Small intestine (tissue), 7 donors: Measurements from ENCODE around the gene KTN1. TPM values are rescaled to one million over a fixed set of nuclear protein-coding genes. Genes with fewer than 3 reads are reported as not detected.

Source experiments
- DNase-seq, 2 donors: peaks; one replicate each; pipeline versions ENCODE4 v3.0.0 to v3.0.0-alpha.2; 2013
- FAIRE-seq: peaks from 2 replicates; lab custom pipeline; 2012; peaks lifted over from hg19 to GRCh38; lab: Jason Lieb, UNC
- H3K27ac ChIP-seq, 3 donors: one replicate each; pipeline ENCODE4 v1.5.1; 2013; ENCODE audit warnings: low read length in 2 of 3, mild to moderate bottlenecking in 2 of 3, control low read depth in 1 of 3, inconsistent platforms in 1 of 3, low read depth in 1 of 3, moderate library complexity in 1 of 3
- H3K27me3 ChIP-seq, 3 donors: one replicate each; pipeline ENCODE4 v1.6.1; 2013; ENCODE audit warnings: low read length in 3 of 3, inconsistent platforms in 1 of 3; ENCODE audit not compliant: control insufficient read depth in 3 of 3, insufficient read depth in 3 of 3
- H3K36me3 ChIP-seq, 3 donors: one replicate each; pipeline ENCODE4 v1.6.1; 2013; ENCODE audit warnings: low read length in 3 of 3, inconsistent platforms in 1 of 3, low read depth in 1 of 3, mild to moderate bottlenecking in 1 of 3, moderate library complexity in 1 of 3; ENCODE audit not compliant: control insufficient read depth in 3 of 3, insufficient read depth in 2 of 3
- H3K4me1 ChIP-seq, 3 donors: one replicate each; pipeline ENCODE4 v1.6.1; 2013; ENCODE audit warnings: low read length in 2 of 3, inconsistent platforms in 1 of 3, low read depth in 1 of 3, mild to moderate bottlenecking in 1 of 3, moderate library complexity in 1 of 3; ENCODE audit not compliant: control insufficient read depth in 3 of 3, insufficient read depth in 2 of 3
- H3K4me3 ChIP-seq, 3 donors: one replicate each; pipeline ENCODE4 v1.5.1; 2013; ENCODE audit warnings: low read length in 3 of 3, control low read depth in 1 of 3, inconsistent platforms in 1 of 3, low read depth in 1 of 3, mild to moderate bottlenecking in 1 of 3, moderate library complexity in 1 of 3
- H3K9me3 ChIP-seq, 2 donors: one replicate each; pipeline ENCODE4 v1.6.1; 2013; ENCODE audit warnings: low read depth in 1 of 2, low read length in 1 of 2; ENCODE audit not compliant: control insufficient read depth in 2 of 2, insufficient read depth in 1 of 2
- WGBS, 3 donors: extraction: QIAGEN DNeasy Blood & Tissue Kit; methylation state at CpG; one replicate each; pipeline ENCODE4 v1.1.7; 2013; 5-methylcytosine and 5-hydroxymethylcytosine counted together
- polyA plus RNA-seq, 4 donors: library from polyadenylated mRNA; stranded (reverse) in 3 of 4; unstranded in 1 of 4; fragments of 200-250 nt in 3 of 4; fragments of 120-200 nt in 1 of 4; gene quantifications; one replicate each; pipeline versions ENCODE4 v1.2.1 to v1.2.3, GENCODE V29; 2013
- donor health status: healthy with polysubstance abuse.
- donor health status: control.
- donor health status: control.
- donor health status: Bipolar disorder and iron deficiency.
- donor health status: healthy.

KTN1 gene
- polyA plus RNA-seq, 4 donors = 42.9 to 103 (median 67.8) TPM

- no peak overlapping the region for H3K27ac ChIP-seq
- no peaks in the 10 kb centered on the region for H3K9me3 ChIP-seq
- DNase-seq = no peak
- H3K27me3 ChIP-seq = no peaks in the 10 kb centered on the region
- no peak for FAIRE-seq
- H3K4me3 ChIP-seq = no peak overlapping the region
- H3K4me1 ChIP-seq = peaks cover 0 to 11% (median 0%) of the 10 kb centered on the region in 3 donors
- WGBS, 3 donors = 73 to 80% (median 76%) methylated on average over 3 of the region's 3 CpGs
- H3K36me3 ChIP-seq = peaks cover 0 to 3% (median 0%) of the 10 kb centered on the region in 3 donors
Observed at GRCh38 chr14:55607386-55607785, 27.4 kb downstream of the KTN1 start.

DNA sequence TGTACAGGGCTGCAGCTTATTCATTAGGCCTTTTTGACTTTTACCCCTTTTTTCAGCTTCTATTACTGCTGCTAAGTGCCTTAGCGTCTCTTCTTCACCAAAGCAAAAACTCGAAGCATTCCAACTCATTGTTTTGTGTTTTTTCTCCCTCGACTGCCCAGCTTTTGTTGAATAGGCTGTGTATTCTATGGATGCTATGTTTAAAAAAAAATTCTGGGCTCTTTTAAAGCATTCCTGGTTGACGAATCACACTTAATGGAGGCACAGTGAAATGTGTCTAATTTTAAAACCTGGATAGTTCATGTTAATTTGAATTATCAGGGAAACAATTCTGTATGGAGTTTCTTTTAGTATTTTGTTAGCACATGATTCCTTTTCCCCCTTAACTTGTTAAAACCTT, 29.7 kb downstream of the KTN1 start:
- no peak for DNase-seq
- Histone ChIP-seq H3K36me3 (peaks cover 0 to 5% (median 0%) of the 10 kb centered on the region in 3 donors), H3K27me3 (no peaks in the 10 kb centered on the region), H3K9me3 (no peaks in the 10 kb centered on the region), H3K4me3 (no peak overlapping the region), H3K27ac (no peak overlapping the region), H3K4me1 (peaks cover 0 to 4% (median 0%) of the 10 kb centered on the region in 3 donors)
- FAIRE-seq = no peak
- 64 to 82% (median 74%) methylated on average over 4 of the region's 4 CpGs for WGBS, 3 donors

GRCh38 chr14:55610713-55611370, 30.8 kb downstream of the KTN1 start:
- no peak overlapping the region for H3K4me3 ChIP-seq
- H3K36me3 ChIP-seq = peaks cover 0 to 7% (median 1%) of the 10 kb centered on the region in 3 donors
- DNase-seq (no peak), FAIRE-seq (no peak)
- no peaks in the 10 kb centered on the region for H3K9me3 ChIP-seq
- H3K27me3 ChIP-seq = no peaks in the 10 kb centered on the region
- H3K27ac ChIP-seq = no peak overlapping the region
- WGBS, 3 donors = 90 to 95% (median 94%) methylated on average over 12 of the region's 12 CpGs
- H3K4me1 ChIP-seq = peaks cover 0 to 4% (median 0%) of the 10 kb centered on the region in 3 donors

GRCh38 chr14:55611859-55612258, 31.9 kb downstream of the KTN1 start:
- DNase-seq = no peak
- H3K9me3 ChIP-seq = no peaks in the 10 kb centered on the region
- peak; percentile 10 for FAIRE-seq
- H3K4me3 ChIP-seq = no peak overlapping the region
- H3K36me3 ChIP-seq = peaks cover 0 to 9% (median 4%) of the 10 kb centered on the region in 3 donors
- no peaks in the 10 kb centered on the region for H3K27me3 ChIP-seq
- peaks cover 0 to 4% (median 0%) of the 10 kb centered on the region in 3 donors for H3K4me1 ChIP-seq
- H3K27ac ChIP-seq = no peak overlapping the region

DNA sequence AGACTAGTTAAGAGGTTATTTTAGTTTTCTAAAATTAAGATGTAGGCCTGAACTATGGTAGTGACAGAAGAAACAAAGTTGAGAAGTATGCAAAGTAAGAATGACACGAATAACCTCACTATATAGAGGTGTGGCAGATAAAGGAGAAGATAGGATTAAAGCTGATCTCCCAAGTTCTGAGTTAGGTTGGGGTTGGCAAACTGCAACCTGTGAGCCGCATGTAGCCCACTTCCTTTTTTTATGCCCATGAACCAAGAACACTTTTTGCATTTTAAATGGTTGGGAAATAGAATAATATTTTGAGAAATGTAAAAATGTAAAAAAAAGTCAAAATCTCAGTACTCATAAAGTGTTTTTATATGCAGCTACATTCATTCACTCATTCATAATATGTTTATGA, 34.3 kb downstream of the KTN1 start:
- H3K4me3 ChIP-seq = no peak overlapping the region
- H3K36me3 ChIP-seq = peaks cover 2 to 12% (median 4%) of the 10 kb centered on the region in 3 donors
- 85 to 96% (median 88%) methylated on average over 2 of the region's 2 CpGs for WGBS, 3 donors
- DNase-seq (no peak), FAIRE-seq (no peak)
- H3K4me1 ChIP-seq = no peaks in the 10 kb centered on the region
- no peaks in the 10 kb centered on the region for H3K9me3 ChIP-seq
- H3K27ac ChIP-seq = no peak overlapping the region
- no peaks in the 10 kb centered on the region for H3K27me3 ChIP-seq

GRCh38 chr14:55620277-55620676, 40.3 kb downstream of the KTN1 start:
- DNase-seq (no peak), FAIRE-seq (no peak)
- Histone ChIP-seq H3K36me3 (peaks cover 21 to 25% (median 21%) of the 10 kb centered on the region in 3 donors), H3K4me3 (no peak overlapping the region), H3K4me1 (no peaks in the 10 kb centered on the region), H3K9me3 (peaks cover 0 to 15% of the 10 kb centered on the region in 2 donors), H3K27ac (no peak overlapping the region), H3K27me3 (no peaks in the 10 kb centered on the region)
- 98 to 100% (median 100%) methylated on average over 1 of the region's 1 CpG for WGBS, 3 donors

DNA sequence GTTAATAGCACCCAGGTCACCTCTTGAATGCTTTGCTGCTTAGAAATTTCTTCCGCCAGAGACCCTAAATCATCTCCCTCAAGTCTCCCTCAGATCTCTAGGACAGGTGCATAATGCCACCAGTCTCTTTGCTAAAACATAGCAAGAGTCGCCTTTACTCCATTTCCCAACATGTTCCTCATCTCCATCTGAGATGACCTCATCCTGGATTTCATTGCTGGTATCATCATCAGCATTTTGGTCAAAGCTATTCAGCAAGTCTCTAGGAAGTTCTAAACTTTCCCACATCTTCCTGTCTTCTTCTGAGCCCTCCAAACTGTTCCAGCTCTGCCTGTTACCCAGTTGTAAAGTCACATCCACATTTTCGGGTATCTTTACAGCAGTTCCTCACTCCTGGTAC, 41.0 kb downstream of the KTN1 start:
- no peak overlapping the region for H3K4me3 ChIP-seq
- no peak for FAIRE-seq
- no peak for DNase-seq
- no peaks in the 10 kb centered on the region for H3K27me3 ChIP-seq
- H3K9me3 ChIP-seq = peaks cover 0 to 15% of the 10 kb centered on the region in 2 donors
- 81 to 99% (median 97%) methylated on average over 3 of the region's 3 CpGs for WGBS, 3 donors
- no peak overlapping the region for H3K27ac ChIP-seq
- H3K36me3 ChIP-seq = peaks cover 19 to 23% (median 21%) of the 10 kb centered on the region in 3 donors
- no peaks in the 10 kb centered on the region for H3K4me1 ChIP-seq

DNA sequence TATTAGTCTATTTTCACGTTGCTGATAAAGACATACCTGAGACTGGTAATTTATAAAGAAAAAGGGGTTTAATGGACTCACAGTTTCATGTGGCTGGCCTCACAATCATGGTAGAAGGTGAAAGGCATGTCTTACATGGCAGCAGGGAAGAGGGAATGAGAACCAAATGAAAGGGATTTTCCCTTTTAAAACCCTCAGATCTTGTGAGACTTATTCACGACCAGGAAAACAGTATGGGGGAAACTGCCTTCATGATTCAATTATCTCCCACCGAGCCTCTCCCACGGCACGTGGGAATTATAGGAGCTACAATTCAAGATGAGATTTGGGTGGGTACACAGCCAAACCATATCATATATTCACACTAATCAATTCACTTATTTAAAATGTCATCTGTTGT, 41.4 kb downstream of the KTN1 start:
- Histone ChIP-seq H3K27me3 (no peaks in the 10 kb centered on the region), H3K4me3 (no peak overlapping the region), H3K36me3 (peaks cover 17 to 23% (median 21%) of the 10 kb centered on the region in 3 donors), H3K9me3 (peaks cover 0 to 15% of the 10 kb centered on the region in 2 donors), H3K27ac (no peak overlapping the region), H3K4me1 (no peaks in the 10 kb centered on the region)
- no peak for FAIRE-seq
- 73 to 90% (median 87%) methylated on average over 5 of the region's 5 CpGs for WGBS, 3 donors
- no peak for DNase-seq
